Measurements from ENCODE around the gene GASK1A.
"Not testable (repeated sequence)": the region's sequence is repeated elsewhere in the genome, so short reads cannot be mapped to it uniquely, and the experiment has no call there.

GASK1A gene

GRCh38 chr3:43061101-43061895, 82.2 kb downstream of the GASK1A start:
- no peak for TF ChIP-seq CTCF (IDR thresholded peaks at IDR 0.05; ENCODE audit: extremely low read depth, insufficient read depth, missing control alignments)
- in situ Hi-C loops (cut with MboI; ENCODE audit: low pct_unique_long_range_greater_than_20kb, low sequenced_read_pairs, unreplicated experiment): no loop called here
- no peak for DNase-seq (ENCODE audit: low spot score)

GRCh38 chr3:43062040-43062563, 83.0 kb downstream of the GASK1A start:
- in situ Hi-C loops (cut with MboI; ENCODE audit: low pct_unique_long_range_greater_than_20kb, low sequenced_read_pairs, unreplicated experiment): no loop called here
- DNase-seq (ENCODE audit: low spot score): no peak
- TF ChIP-seq CTCF (IDR thresholded peaks at IDR 0.05; ENCODE audit: extremely low read depth, insufficient read depth, missing control alignments): no peak

GRCh38 chr3:43062564-43063040, 83.5 kb downstream of the GASK1A start:
- TF ChIP-seq CTCF (IDR thresholded peaks at IDR 0.05; ENCODE audit: extremely low read depth, insufficient read depth, missing control alignments): no peak
- in situ Hi-C loops (cut with MboI; ENCODE audit: low pct_unique_long_range_greater_than_20kb, low sequenced_read_pairs, unreplicated experiment): no loop called here
- no peak for DNase-seq (ENCODE audit: low spot score)

- in situ Hi-C loops (cut with MboI; ENCODE audit: low pct_unique_long_range_greater_than_20kb, low sequenced_read_pairs, unreplicated experiment): no loop called here
- no peak for TF ChIP-seq CTCF (IDR thresholded peaks at IDR 0.05; ENCODE audit: extremely low read depth, insufficient read depth, missing control alignments)
- DNase-seq (ENCODE audit: low spot score): no peak
These were observed 84.0 kb downstream of the GASK1A start for GRCh38 chr3:43063114-43063513.

GRCh38 chr3:43070670-43071069, 91.6 kb downstream of the GASK1A start:
- DNase-seq (ENCODE audit: low spot score); in situ Hi-C loops (cut with MboI; ENCODE audit: low pct_unique_long_range_greater_than_20kb, low sequenced_read_pairs, unreplicated experiment): not testable (repeated sequence)

GRCh38 chr3:43071313-43071893, 92.3 kb downstream of the GASK1A start:
- TF ChIP-seq CTCF (IDR thresholded peaks at IDR 0.05; ENCODE audit: extremely low read depth, insufficient read depth, missing control alignments): peak; percentile 42
- in situ Hi-C loops (cut with MboI; ENCODE audit: low pct_unique_long_range_greater_than_20kb, low sequenced_read_pairs, unreplicated experiment): no loop called here
- DNase-seq (ENCODE audit: low spot score): no peak

GRCh38 chr3:43072361-43072760, 93.2 kb downstream of the GASK1A start:
- DNase-seq (ENCODE audit: low spot score): no peak
- TF ChIP-seq CTCF (IDR thresholded peaks at IDR 0.05; ENCODE audit: extremely low read depth, insufficient read depth, missing control alignments): no peak
- in situ Hi-C loops (cut with MboI; ENCODE audit: low pct_unique_long_range_greater_than_20kb, low sequenced_read_pairs, unreplicated experiment): no loop called here

Data from GM13977 (cell line).